Brain microvascular endothelial cell (primary cell): ENCODE data around the gene RXFP4.

ENCODE experiments used
- DNase-seq: peaks from one replicate; pipeline ENCODE4 v3.0.0-alpha.2; 2020
- H3K27ac ChIP-seq: fragments of 250-450 bp; sonication (Bioruptor Pico); 2 replicates; pipeline ENCODE4 v1.5.1; 2020; ENCODE audit warnings: mild to moderate bottlenecking, moderate library complexity
- H3K27me3 ChIP-seq: fragments of 250-450 bp; sonication (Bioruptor Pico); replicated peaks from 2 replicates; pipeline ENCODE4 v1.5.1; 2020; ENCODE audit warnings: mild to moderate bottlenecking
- H3K36me3 ChIP-seq: fragments of 250-450 bp; sonication (Bioruptor Pico); replicated peaks from 2 replicates; pipeline ENCODE4 v1.5.1; 2020; ENCODE audit warnings: mild to moderate bottlenecking
- H3K4me3 ChIP-seq: 2 replicates; pipeline ENCODE4 v1.5.1; 2011; ENCODE audit warnings: low read depth, mild to moderate bottlenecking, control low read depth, low read length, moderate library complexity
- CTCF ChIP-seq: IDR thresholded peaks from 2 replicates; pipeline ENCODE4 v1.5.1; 2011; ENCODE audit warnings: low read depth, mild to moderate bottlenecking, moderate library complexity, low read length, control low read depth, inconsistent platforms; ENCODE audit errors: missing control alignments
- in situ Hi-C: cut with HindIII; loops from 2 replicates; pipeline ENCODE4 v1.10.0; 2017; ENCODE audit warnings: low sequenced_read_pairs, low pct_ligation_motif_present

Gene RXFP4

GRCh38 chr1:155947741-155948140 lies 6.3 kb downstream of the RXFP4 start:
- no peak for DNase-seq
- Histone ChIP-seq H3K27ac (no peak overlapping the region), H3K4me3 (no peak overlapping the region), H3K36me3 (peaks cover 72% of the 10 kb centered on the region), H3K27me3 (no peaks in the 10 kb centered on the region)
- no peak for TF ChIP-seq CTCF
- in situ Hi-C loops = no loop called here

DNA sequence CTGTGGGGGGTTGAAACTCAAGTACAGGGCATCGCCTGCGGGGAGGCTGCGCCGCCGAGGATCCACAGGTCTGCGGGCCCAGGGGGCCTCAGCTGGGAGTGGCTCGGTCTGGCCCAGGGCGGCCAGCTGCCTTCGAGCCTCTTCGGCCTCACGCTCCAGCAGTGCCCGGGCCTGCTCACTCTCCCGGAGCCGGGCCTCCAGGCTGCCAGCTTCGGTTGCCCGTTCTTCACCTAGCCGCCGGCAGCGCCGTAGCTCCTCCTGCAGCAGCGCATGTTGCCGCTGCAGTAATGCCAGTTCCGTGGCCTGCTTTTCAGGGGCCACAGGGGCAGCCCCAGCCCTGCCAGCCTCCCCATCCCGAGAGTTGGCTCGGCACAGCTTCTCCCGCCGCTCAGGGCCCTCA lies 9.4 kb downstream of the RXFP4 start:
- Histone ChIP-seq H3K4me3 (no peak overlapping the region), H3K27me3 (no peaks in the 10 kb centered on the region), H3K27ac (no peak overlapping the region), H3K36me3 (peaks cover 89% of the 10 kb centered on the region)
- no peak for DNase-seq
- TF ChIP-seq CTCF = no peak
- in situ Hi-C loops = no loop called here

DNA sequence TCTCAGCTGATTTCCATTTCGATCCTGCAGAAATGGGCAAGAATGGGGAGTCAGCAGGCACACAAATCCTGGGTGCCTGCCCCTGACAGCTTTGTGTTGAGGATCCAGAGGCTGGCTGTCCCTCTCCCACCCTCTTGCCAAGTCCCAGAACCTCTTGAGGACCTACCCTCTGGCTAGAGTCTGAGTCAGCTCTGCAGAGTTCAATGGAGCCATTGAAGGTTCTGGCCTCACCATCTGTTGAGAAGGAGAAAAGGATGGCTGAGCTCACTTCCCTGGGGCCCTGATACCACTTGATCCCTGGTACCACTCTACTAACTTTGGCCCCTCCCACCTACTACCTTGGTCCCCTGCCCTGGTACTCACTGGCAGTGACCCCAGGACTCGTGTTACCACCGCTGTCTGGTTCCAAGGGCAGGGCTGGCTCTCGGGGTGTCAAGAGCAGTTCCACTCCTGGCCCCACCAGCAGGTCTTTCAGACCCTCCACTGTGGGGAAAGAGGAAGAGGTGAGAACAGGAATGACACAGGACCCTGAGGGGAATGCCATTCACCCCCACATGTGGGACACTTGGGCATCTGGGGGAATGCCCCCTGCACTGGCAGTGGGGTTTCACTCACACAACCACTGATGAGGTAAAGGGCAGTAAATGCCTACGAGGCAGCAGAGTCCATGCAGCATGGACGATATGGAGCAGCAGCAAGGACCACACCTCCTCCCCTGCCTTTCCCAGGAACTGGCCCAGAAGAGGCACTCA lies 10.5 kb downstream of the RXFP4 start:
- no peak for DNase-seq
- TF ChIP-seq CTCF = no peak
- Histone ChIP-seq H3K4me3 (no peak overlapping the region), H3K27ac (no peak overlapping the region), H3K36me3 (peaks cover 85% of the 10 kb centered on the region), H3K27me3 (no peaks in the 10 kb centered on the region)
- in situ Hi-C loops = no loop called here

GRCh38 chr1:155952505-155952890 lies 11.1 kb downstream of the RXFP4 start:
- no peak for TF ChIP-seq CTCF
- Histone ChIP-seq H3K36me3 (peaks cover 85% of the 10 kb centered on the region), H3K4me3 (no peak overlapping the region), H3K27ac (no peak overlapping the region), H3K27me3 (no peaks in the 10 kb centered on the region)
- in situ Hi-C loops = no loop called here
- DNase-seq = no peak

- in situ Hi-C loops = no loop called here
- TF ChIP-seq CTCF = no peak
These were observed 13.2 kb downstream of the RXFP4 start for GRCh38 chr1:155954645-155955044.

GRCh38 chr1:155957411-155957915 lies 16.0 kb downstream of the RXFP4 start:
- no peaks in the 10 kb centered on the region for H3K27me3 ChIP-seq
- H3K4me3 ChIP-seq = no peak overlapping the region
- no peak for TF ChIP-seq CTCF
- no peak for DNase-seq
- no peak overlapping the region for H3K27ac ChIP-seq
- H3K36me3 ChIP-seq = peaks cover 81% of the 10 kb centered on the region
- in situ Hi-C loops = no loop called here

More at GRCh38 chr1:155954645-155955044, 13.2 kb downstream of the RXFP4 start:
- DNase-seq = no peak
- no peaks in the 10 kb centered on the region for H3K27me3 ChIP-seq
- H3K27ac ChIP-seq = no peak overlapping the region
- no peak overlapping the region for H3K4me3 ChIP-seq
- peaks cover 86% of the 10 kb centered on the region for H3K36me3 ChIP-seq
